Peyer's patch (tissue), 4 donors: ENCODE results near the gene ATMIN.

Experiments
- CTCF ChIP-seq, 6 experiments: fragments of 450-650 bp in 4 of 6; fragments of 200-600 bp in 2 of 6; sonication (generic) in 1 of 6; IDR thresholded peaks; one replicate each; pipeline ENCODE4 v1.5.1; 2017 to 2019; ENCODE audit warnings: antibody characterized with exemption in 6 of 6, mild to moderate bottlenecking in 3 of 6, moderate library complexity in 1 of 6
- POLR2A ChIP-seq, 2 donors: fragments of 450-650 bp; IDR thresholded peaks; one replicate each; pipeline ENCODE4 v1.5.1; 2017; ENCODE audit warnings: antibody characterized with exemption in 2 of 2, mild to moderate bottlenecking in 2 of 2, moderate library complexity in 2 of 2

GRCh38 chr16:81018496-81018895 is 17.1 kb upstream of the ATMIN start:
- TF ChIP-seq CTCF (IDR thresholded peaks at IDR 0.05) (no peak), POLR2A (IDR thresholded peaks at IDR 0.05) (no peak)
